Loucy (cell line): ENCODE data around the gene AKAIN1.

Experiments used
- EZH2phosphoT487 ChIP-seq: fragments of 200-600 bp; IDR thresholded peaks from 2 replicates; pipeline ENCODE4 v1.6.1; 2018; ENCODE audit warnings: antibody characterized with exemption, mild to moderate bottlenecking, moderate library complexity, borderline replicate concordance
- TF ChIP-seq, protein P1 (sequence below): fragments of 200-600 bp; sonication (generic); conservative IDR thresholded peaks from 2 replicates; pipeline ENCODE4 v1.5.1; 2014; ENCODE audit warnings: mild to moderate bottlenecking, antibody characterized with exemption, low read length

- TF ChIP-seq, protein P1, sequence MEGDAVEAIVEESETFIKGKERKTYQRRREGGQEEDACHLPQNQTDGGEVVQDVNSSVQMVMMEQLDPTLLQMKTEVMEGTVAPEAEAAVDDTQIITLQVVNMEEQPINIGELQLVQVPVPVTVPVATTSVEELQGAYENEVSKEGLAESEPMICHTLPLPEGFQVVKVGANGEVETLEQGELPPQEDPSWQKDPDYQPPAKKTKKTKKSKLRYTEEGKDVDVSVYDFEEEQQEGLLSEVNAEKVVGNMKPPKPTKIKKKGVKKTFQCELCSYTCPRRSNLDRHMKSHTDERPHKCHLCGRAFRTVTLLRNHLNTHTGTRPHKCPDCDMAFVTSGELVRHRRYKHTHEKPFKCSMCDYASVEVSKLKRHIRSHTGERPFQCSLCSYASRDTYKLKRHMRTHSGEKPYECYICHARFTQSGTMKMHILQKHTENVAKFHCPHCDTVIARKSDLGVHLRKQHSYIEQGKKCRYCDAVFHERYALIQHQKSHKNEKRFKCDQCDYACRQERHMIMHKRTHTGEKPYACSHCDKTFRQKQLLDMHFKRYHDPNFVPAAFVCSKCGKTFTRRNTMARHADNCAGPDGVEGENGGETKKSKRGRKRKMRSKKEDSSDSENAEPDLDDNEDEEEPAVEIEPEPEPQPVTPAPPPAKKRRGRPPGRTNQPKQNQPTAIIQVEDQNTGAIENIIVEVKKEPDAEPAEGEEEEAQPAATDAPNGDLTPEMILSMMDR, result no peak
- TF ChIP-seq EZH2phosphoT487, result no peak
Observed at GRCh38 chr18:5162111-5162510, 34.9 kb downstream of the AKAIN1 start.
